ENCODE results near the gene SNX11. TPM values are rescaled to one million over a fixed set of nuclear protein-coding genes. Genes with fewer than 3 reads are reported as not detected.
A peak's percentile ranks its signal among the peaks of the same experiment; 100 is the strongest.

SNX11 gene
- total RNA-seq, 1 donor from 2014 or later = 145 TPM

DNA sequence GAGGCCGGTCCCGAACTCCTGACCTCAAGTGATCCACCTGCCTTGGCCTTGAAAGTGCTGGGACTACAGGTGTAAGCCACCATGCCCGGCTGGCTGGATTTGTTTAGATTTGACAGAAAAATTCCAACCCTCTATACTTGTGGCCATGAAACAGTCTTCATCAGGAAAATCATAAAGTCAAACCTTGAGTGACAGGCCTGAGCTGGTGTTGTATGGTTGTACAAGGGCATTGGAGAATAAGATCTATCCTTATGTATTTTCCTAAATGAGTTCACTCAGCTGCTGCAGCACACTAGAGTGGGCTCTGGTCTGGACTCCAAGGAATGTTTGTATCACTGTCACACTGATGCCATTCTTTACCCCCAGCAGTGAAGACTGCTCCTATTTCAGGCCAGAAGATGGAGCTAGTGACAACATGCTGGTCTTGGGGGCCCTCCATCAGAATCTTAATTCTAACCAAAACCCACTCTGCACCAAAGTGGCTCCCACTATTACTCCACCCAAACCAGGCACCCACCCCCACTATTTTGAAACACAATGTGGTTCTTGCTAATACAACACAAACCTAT lies 27.4 kb downstream of the SNX11 start:
- ATAC-seq (ENCODE audit: low read depth) (no peak), DNase-seq (no peak)
- Mint-ChIP-seq H3K4me3 (no peak overlapping the region), H3K27me3 (no peaks in the 10 kb centered on the region), H3K4me1 (peaks cover 9% of the 10 kb centered on the region), H3K9me3 (no peaks in the 10 kb centered on the region), H3K36me3 (ENCODE audit: low read depth) (peaks cover 9% of the 10 kb centered on the region), H3K27ac (no peak overlapping the region)
- POLR2A ChIA-PET = no interaction called here
- intact Hi-C loops (cut with micrococcal nuclease) = loop anchor here (1.0 kb wide), 1 partner anchor 483 kb away; no protein-coding TSS in a partner anchor
- no peak for TF ChIP-seq CTCF (IDR thresholded peaks at IDR 0.05)
- CTCF ChIA-PET = interaction anchor here (1.5 to 9.2 kb wide), 4 partner anchors 37 to 483 kb away, joined by 3 to 169 read pairs (median 7); no protein-coding TSS in a partner anchor

GRCh38 chr17:48137656-48138055 lies 30.1 kb downstream of the SNX11 start:
- Mint-ChIP-seq H3K27ac (peak overlapping the region; percentile 7), H3K9me3 (no peaks in the 10 kb centered on the region), H3K36me3 (ENCODE audit: low read depth) (peaks cover 11% of the 10 kb centered on the region), H3K27me3 (no peaks in the 10 kb centered on the region), H3K4me3 (no peak overlapping the region), H3K4me1 (peaks cover 11% of the 10 kb centered on the region)
- no peak for ATAC-seq (ENCODE audit: low read depth)
- TF ChIP-seq CTCF (IDR thresholded peaks at IDR 0.05) = no peak
- CTCF ChIA-PET = no interaction called here
- intact Hi-C loops (cut with micrococcal nuclease) = no loop called here
- POLR2A ChIA-PET = no interaction called here
- no peak for DNase-seq

GRCh38 chr17:48139944-48140343 lies 32.4 kb downstream of the SNX11 start:
- ChIA-PET CTCF (interaction anchor here (1.3 kb wide), 1 partner anchor 60 kb away, joined by 5 read pairs; no protein-coding TSS in a partner anchor), POLR2A (no interaction called here)
- DNase-seq (no peak), ATAC-seq (ENCODE audit: low read depth) (peak; percentile 25)
- Mint-ChIP-seq H3K27me3 (no peaks in the 10 kb centered on the region), H3K4me1 (peaks cover 17% of the 10 kb centered on the region), H3K4me3 (no peak overlapping the region), H3K27ac (no peak overlapping the region), H3K36me3 (ENCODE audit: low read depth) (peaks cover 11% of the 10 kb centered on the region), H3K9me3 (no peaks in the 10 kb centered on the region)
- no peak for TF ChIP-seq CTCF (IDR thresholded peaks at IDR 0.05)
- intact Hi-C loops (cut with micrococcal nuclease) = no loop called here

DNA sequence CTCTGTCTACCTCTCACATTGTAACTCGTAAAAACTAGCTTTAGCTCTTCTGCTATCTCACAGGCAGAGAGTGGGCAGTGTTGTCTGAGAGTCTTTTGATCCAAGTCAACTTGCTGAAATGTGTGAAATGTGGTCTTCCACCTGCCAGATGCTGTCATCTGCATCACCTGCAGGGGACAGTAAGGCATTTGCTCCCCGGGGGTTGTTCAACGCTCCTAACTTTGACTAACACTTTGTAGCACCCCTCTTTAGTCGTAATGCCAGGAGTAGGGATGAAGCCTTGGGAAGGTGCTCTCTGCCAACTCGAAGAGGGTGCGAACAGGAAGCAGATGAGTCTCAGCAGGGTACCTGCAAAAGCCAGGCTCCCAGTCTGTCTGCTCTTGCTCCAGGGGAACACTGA lies 36.1 kb downstream of the SNX11 start:
- ChIA-PET CTCF (interaction anchor here (0.9 kb wide), 1 partner anchor 117 kb away, joined by 3 read pairs; no protein-coding TSS in a partner anchor), POLR2A (no interaction called here)
- no peak for DNase-seq
- intact Hi-C loops (cut with micrococcal nuclease) = no loop called here
- H3K36me3 Mint-ChIP-seq (ENCODE audit: low read depth) = peaks cover 25% of the 10 kb centered on the region
- H3K27me3 Mint-ChIP-seq = no peaks in the 10 kb centered on the region
- H3K27ac Mint-ChIP-seq = no peak overlapping the region
- ATAC-seq (ENCODE audit: low read depth) = no peak
- H3K9me3 Mint-ChIP-seq = no peaks in the 10 kb centered on the region
- peaks cover 17% of the 10 kb centered on the region for H3K4me1 Mint-ChIP-seq
- no peak overlapping the region for H3K4me3 Mint-ChIP-seq
- no peak for TF ChIP-seq CTCF (IDR thresholded peaks at IDR 0.05)

DNA sequence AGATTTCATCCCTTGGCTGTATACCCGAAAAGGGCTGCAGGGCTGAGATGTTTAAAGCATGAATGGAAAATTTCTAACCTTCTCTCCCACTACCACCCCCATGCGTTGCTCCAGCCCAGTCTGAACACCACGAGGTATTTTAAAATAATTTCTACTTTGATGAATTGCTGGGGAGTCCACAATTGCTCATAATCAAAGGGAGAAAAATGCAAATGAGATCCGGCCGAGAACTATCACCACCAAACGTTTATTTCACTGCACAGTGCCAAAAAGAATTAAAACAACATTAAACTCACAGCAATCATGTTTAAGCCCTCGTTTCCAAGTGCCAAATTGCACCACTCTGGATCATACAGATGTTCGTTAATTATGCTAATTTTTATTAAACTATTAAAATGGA lies 36.7 kb downstream of the SNX11 start:
- ChIA-PET CTCF (no interaction called here), POLR2A (no interaction called here)
- Mint-ChIP-seq H3K4me1 (peaks cover 17% of the 10 kb centered on the region), H3K9me3 (no peaks in the 10 kb centered on the region), H3K36me3 (ENCODE audit: low read depth) (peaks cover 25% of the 10 kb centered on the region), H3K27ac (no peak overlapping the region), H3K4me3 (no peak overlapping the region), H3K27me3 (no peaks in the 10 kb centered on the region)
- TF ChIP-seq CTCF (IDR thresholded peaks at IDR 0.05) = no peak
- intact Hi-C loops (cut with micrococcal nuclease) = no loop called here
- no peak for DNase-seq
- no peak for ATAC-seq (ENCODE audit: low read depth)
